Neuronal stem cell (in vitro differentiated cells): ENCODE data around the gene EMID1.

ENCODE experiments used
- DNase-seq: peaks from one replicate; pipeline ENCODE4 v3.0.0-alpha.2; 2013; ENCODE audit warnings: low spot score
- H2AFZ ChIP-seq: one replicate; pipeline ENCODE4 v1.6.1; 2013; ENCODE audit warnings: mild to moderate bottlenecking, low read length, inconsistent platforms
- H2AK5ac ChIP-seq: 2 replicates; pipeline ENCODE4 v1.6.1; 2013; ENCODE audit warnings: low read depth, mild to moderate bottlenecking, inconsistent platforms, low read length, moderate library complexity, mixed read lengths
- H2BK120ac ChIP-seq: 2 replicates; pipeline ENCODE4 v1.6.1; 2013; ENCODE audit warnings: low read depth, mild to moderate bottlenecking, inconsistent platforms, low read length, moderate library complexity, mixed read lengths
- H2BK12ac ChIP-seq: one replicate; pipeline ENCODE4 v1.6.1; 2013; ENCODE audit warnings: low read length, inconsistent platforms
- H2BK15ac ChIP-seq: 2 replicates; pipeline ENCODE4 v1.6.1; 2013; ENCODE audit warnings: mild to moderate bottlenecking, low read length, inconsistent platforms, mixed read lengths
- H2BK5ac ChIP-seq: one replicate; pipeline ENCODE4 v1.6.1; 2013; ENCODE audit warnings: inconsistent platforms, mild to moderate bottlenecking, low read length, moderate library complexity
- H3K14ac ChIP-seq: one replicate; pipeline ENCODE4 v1.6.1; 2013; ENCODE audit warnings: low read length, inconsistent platforms
- H3K18ac ChIP-seq: 2 replicates; pipeline ENCODE4 v1.6.1; 2013; ENCODE audit warnings: low read length, inconsistent platforms
- H3K23ac ChIP-seq: 2 replicates; pipeline ENCODE4 v1.6.1; 2013; ENCODE audit warnings: low read depth, mild to moderate bottlenecking, mixed read lengths, low read length, inconsistent platforms; ENCODE audit not compliant: poor library complexity
- H3K27ac ChIP-seq: replicated peaks from 3 replicates; pipeline ENCODE4 v1.5.1; 2013; ENCODE audit warnings: low read length, inconsistent platforms
- H3K27me3 ChIP-seq, 3 experiments: 2 replicates each; pipeline ENCODE4 v1.6.1; 2013; ENCODE audit warnings: low read length in 3 of 3, mild to moderate bottlenecking in 2 of 3, inconsistent platforms in 1 of 3, low read depth in 1 of 3, mixed read lengths in 1 of 3, moderate library complexity in 1 of 3; ENCODE audit not compliant: control insufficient read depth in 3 of 3, insufficient read depth in 3 of 3
- H3K36me3 ChIP-seq, 2 donors: replicated peaks in 1 of 2; 2 replicates each; pipeline ENCODE4 v1.6.1; 2013; ENCODE audit warnings: low read length in 2 of 2; ENCODE audit not compliant: control insufficient read depth in 2 of 2, insufficient read depth in 2 of 2
- H3K4ac ChIP-seq: 2 replicates; pipeline ENCODE4 v1.6.1; 2013; ENCODE audit warnings: inconsistent platforms, mild to moderate bottlenecking, low read length, moderate library complexity
- H3K4me1 ChIP-seq, 2 donors: 1 replicate in 1 of 2; 2 replicates in 1 of 2; pipeline ENCODE4 v1.6.1; 2013; ENCODE audit warnings: low read length in 2 of 2, low read depth in 1 of 2; ENCODE audit not compliant: control insufficient read depth in 2 of 2, insufficient read depth in 1 of 2
- H3K4me2 ChIP-seq: one replicate; pipeline ENCODE4 v1.6.1; 2013; ENCODE audit warnings: mild to moderate bottlenecking, low read length, inconsistent platforms; ENCODE audit not compliant: insufficient read depth, poor library complexity, severe bottlenecking
- H3K4me3 ChIP-seq, 2 donors: 2 replicates each; pipeline ENCODE4 v1.5.1; 2013; ENCODE audit warnings: low read length in 2 of 2, mild to moderate bottlenecking in 2 of 2, inconsistent platforms in 1 of 2, moderate library complexity in 1 of 2
- H3K79me1 ChIP-seq: one replicate; pipeline ENCODE4 v1.6.1; 2013; ENCODE audit warnings: low read depth, mild to moderate bottlenecking, inconsistent platforms, low read length, moderate library complexity
- H3K9ac ChIP-seq: one replicate; pipeline ENCODE4 v1.6.1; 2013; ENCODE audit warnings: mild to moderate bottlenecking, low read depth, low read length, inconsistent platforms; ENCODE audit not compliant: poor library complexity
- H3K9me3 ChIP-seq, 2 donors: replicated peaks in 1 of 2; 2 replicates each; pipeline versions ENCODE3 to v1.6.1; 2013; ENCODE audit warnings: low read length in 2 of 2, mild to moderate bottlenecking in 2 of 2, inconsistent platforms in 1 of 2, low read depth in 1 of 2, mixed read lengths in 1 of 2, moderate library complexity in 1 of 2; ENCODE audit not compliant: control insufficient read depth in 2 of 2, insufficient read depth in 1 of 2
- H4K8ac ChIP-seq: one replicate; pipeline ENCODE4 v1.6.1; 2013; ENCODE audit warnings: low read depth, mild to moderate bottlenecking, inconsistent platforms, low read length, moderate library complexity
- H4K91ac ChIP-seq: one replicate; pipeline ENCODE4 v1.6.1; 2013; ENCODE audit warnings: low read length, low read depth, mild to moderate bottlenecking, inconsistent platforms; ENCODE audit not compliant: poor library complexity
- WGBS, 2 donors: extraction: QIAGEN DNeasy Blood & Tissue Kit; methylation state at CpG; one replicate each; pipeline ENCODE4 v1.1.7; 2013; ENCODE audit warnings: missing lambda C conversion rate in 2 of 2, mixed read lengths in 1 of 2; ENCODE audit not compliant: insufficient read length in 2 of 2, insufficient replicate concordance in 1 of 2; ENCODE audit errors: extremely low coverage in 2 of 2; 5-methylcytosine and 5-hydroxymethylcytosine counted together

EMID1 gene

GRCh38 chr22:29265929-29266328 is 60.2 kb downstream of the EMID1 start:
- H3K18ac ChIP-seq: no peak overlapping the region
- no peak overlapping the region for H3K4ac ChIP-seq
- H3K27me3 ChIP-seq: no peaks in the 10 kb centered on the region
- H3K4me1 ChIP-seq: peaks cover 11 to 31% of the 10 kb centered on the region in 2 donors
- peak overlapping the region in 1 of 2 donors; percentile 70 for H3K4me3 ChIP-seq
- no peak overlapping the region for H2AFZ ChIP-seq
- H2BK5ac ChIP-seq: no peak overlapping the region
- H3K9ac ChIP-seq: no peak overlapping the region
- no peak overlapping the region for H2AK5ac ChIP-seq
- no peak overlapping the region for H3K14ac ChIP-seq
- no peak overlapping the region for H4K8ac ChIP-seq
- H2BK120ac ChIP-seq: no peak overlapping the region
- H2BK12ac ChIP-seq: no peak overlapping the region
- H3K4me2 ChIP-seq: no peak overlapping the region
- H4K91ac ChIP-seq: no peak overlapping the region
- no peak overlapping the region for H3K27ac ChIP-seq
- WGBS, 2 donors: no CpG with 5 or more reads among the region's 4 CpGs
- peaks cover 22 to 55% of the 10 kb centered on the region in 2 donors for H3K36me3 ChIP-seq
- no peak overlapping the region for H3K23ac ChIP-seq
- DNase-seq: no peak
- H3K79me1 ChIP-seq: peaks cover 20% of the 10 kb centered on the region
- H3K9me3 ChIP-seq: no peaks in the 10 kb centered on the region
- H2BK15ac ChIP-seq: no peak overlapping the region

- H3K4me1 ChIP-seq: peaks cover 13 to 37% of the 10 kb centered on the region in 2 donors
- peak overlapping the region; percentile 41 for H2AK5ac ChIP-seq
- no peak overlapping the region for H3K14ac ChIP-seq
- H4K8ac ChIP-seq: no peak overlapping the region
- H2BK15ac ChIP-seq: no peak overlapping the region
- no peaks in the 10 kb centered on the region for H3K9me3 ChIP-seq
- peak overlapping the region; percentile 83 for H3K9ac ChIP-seq
- no peaks in the 10 kb centered on the region for H3K27me3 ChIP-seq
- no peak overlapping the region for H2BK5ac ChIP-seq
- no peak for DNase-seq
- peak overlapping the region; percentile 77 for H3K4me2 ChIP-seq
- H3K79me1 ChIP-seq: peaks cover 20% of the 10 kb centered on the region
- no peak overlapping the region for H4K91ac ChIP-seq
- peak overlapping the region; percentile 8 for H3K23ac ChIP-seq
- no peak overlapping the region for H2BK120ac ChIP-seq
- no CpG with 5 or more reads among the region's 13 CpGs for WGBS, 2 donors
- peak overlapping the region; percentile 28 for H3K18ac ChIP-seq
- peak overlapping the region; percentile 100 for H2AFZ ChIP-seq
- no peak overlapping the region for H2BK12ac ChIP-seq
- H3K4ac ChIP-seq: peak overlapping the region; percentile 7
- H3K36me3 ChIP-seq: peaks cover 22 to 56% of the 10 kb centered on the region in 2 donors
- H3K27ac ChIP-seq: no peak overlapping the region
- H3K4me3 ChIP-seq: peak overlapping the region; percentile 70 to 94
Measured at GRCh38 chr22:29266564-29267461, 61.1 kb downstream of the EMID1 start.

- no peak overlapping the region for H2AK5ac ChIP-seq
- H3K9me3 ChIP-seq: no peaks in the 10 kb centered on the region
- no peak for DNase-seq
- H2BK12ac ChIP-seq: no peak overlapping the region
- H3K27ac ChIP-seq: peak overlapping the region; percentile 95
- peak overlapping the region; percentile 98 for H2BK120ac ChIP-seq
- H3K4me1 ChIP-seq: peaks cover 13 to 39% of the 10 kb centered on the region in 2 donors
- H3K4me3 ChIP-seq: peak overlapping the region; percentile 70 to 94
- H3K79me1 ChIP-seq: peaks cover 20% of the 10 kb centered on the region
- peaks cover 22 to 62% of the 10 kb centered on the region in 2 donors for H3K36me3 ChIP-seq
- WGBS, 2 donors: no CpG with 5 or more reads among the region's 32 CpGs
- no peak overlapping the region for H2BK15ac ChIP-seq
- peak overlapping the region; percentile 77 for H3K4me2 ChIP-seq
- peak overlapping the region; percentile 100 for H3K18ac ChIP-seq
- peak overlapping the region; percentile 100 for H2AFZ ChIP-seq
- peak overlapping the region; percentile 85 for H3K23ac ChIP-seq
- H3K27me3 ChIP-seq: no peaks in the 10 kb centered on the region
- peak overlapping the region; percentile 98 for H2BK5ac ChIP-seq
- no peak overlapping the region for H4K91ac ChIP-seq
- H4K8ac ChIP-seq: no peak overlapping the region
- no peak overlapping the region for H3K4ac ChIP-seq
- H3K9ac ChIP-seq: peak overlapping the region; percentile 83
- no peak overlapping the region for H3K14ac ChIP-seq
Measured at GRCh38 chr22:29267462-29267857, 61.8 kb downstream of the EMID1 start.

DNA sequence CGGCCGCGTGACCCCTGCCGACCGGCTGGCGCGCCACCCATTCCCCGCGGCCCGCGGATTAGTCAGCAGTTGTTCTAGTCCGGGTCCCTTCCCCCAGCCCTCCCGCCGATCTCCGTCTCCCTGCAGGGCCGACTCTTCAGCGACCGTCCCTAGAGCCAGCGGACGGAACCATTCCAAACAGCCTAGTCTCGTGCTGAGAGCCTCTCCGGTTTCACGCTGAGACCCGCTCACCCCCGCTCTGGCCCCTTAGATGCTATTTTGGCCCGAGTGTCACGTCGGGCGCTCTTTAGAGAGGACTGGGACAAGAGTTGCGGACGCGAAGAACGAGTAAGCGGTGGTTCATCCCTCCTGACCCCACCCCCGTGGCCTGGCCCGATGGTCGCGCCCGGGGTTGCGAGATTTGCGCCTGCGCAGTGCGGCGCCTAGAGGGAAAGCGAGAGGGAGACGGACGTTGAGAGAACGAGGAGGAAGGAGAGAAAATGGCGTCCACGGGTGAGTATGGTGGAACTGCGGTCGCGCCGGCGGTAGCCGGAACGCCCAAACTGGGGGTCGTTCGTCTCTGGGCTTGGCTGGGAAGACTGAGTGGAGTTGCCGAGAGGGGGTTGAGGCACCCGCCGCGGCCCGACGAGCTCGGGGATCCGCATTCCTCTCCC is 62.3 kb downstream of the EMID1 start, which contains the start of the genes EWSR1 and RHBDD3:
Gene EWSR1, plus strand, starts transcription at position 411 of the 653 bp plus-strand sequence. Its CDS starts 69 bp downstream, at position 480.
Gene RHBDD3, minus strand, starts transcription at position 124 of the 653 bp plus-strand sequence. CDS start 2,355 bp downstream, outside the sequence.
- peak within 1 kb of the TSS; percentile 98 for H2BK120ac ChIP-seq
- peak within 1 kb of the TSS; percentile 99 for H4K91ac ChIP-seq
- peak within 1 kb of the TSS; percentile 93 for H3K9ac ChIP-seq
- H2AK5ac ChIP-seq: peak within 1 kb of the TSS; percentile 49
- peak within 1 kb of the TSS; percentile 100 for H3K18ac ChIP-seq
- H2AFZ ChIP-seq: peak within 1 kb of the TSS; percentile 100
- H2BK15ac ChIP-seq: peak within 1 kb of the TSS; percentile 38
- peaks cover 22 to 68% of the 10 kb centered on the region in 2 donors for H3K36me3 ChIP-seq
- H3K4me2 ChIP-seq: peak within 1 kb of the TSS; percentile 84
- no CpG with 5 or more reads among the region's 67 CpGs for WGBS, 2 donors
- DNase-seq: peak; percentile 97
- H3K4me3 ChIP-seq: peak within 1 kb of the TSS; percentile 70 to 94
- no peaks in the 10 kb centered on the region for H3K9me3 ChIP-seq
- peak within 1 kb of the TSS; percentile 7 for H3K4ac ChIP-seq
- peaks cover 20% of the 10 kb centered on the region for H3K79me1 ChIP-seq
- H3K23ac ChIP-seq: peak within 1 kb of the TSS; percentile 85
- peak within 1 kb of the TSS; percentile 85 for H3K14ac ChIP-seq
- H2BK5ac ChIP-seq: peak within 1 kb of the TSS; percentile 98
- peaks cover 13 to 39% of the 10 kb centered on the region in 2 donors for H3K4me1 ChIP-seq
- H4K8ac ChIP-seq: no peak within 1 kb of the TSS
- H3K27ac ChIP-seq: peak within 1 kb of the TSS; percentile 95
- peak within 1 kb of the TSS; percentile 41 for H2BK12ac ChIP-seq
- H3K27me3 ChIP-seq: no peaks in the 10 kb centered on the region
